Fibroblast of peridontal ligament (primary cell): ENCODE measurements around the gene PABPC1L.
"Not testable (repeated sequence)": the region's sequence is repeated elsewhere in the genome, so short reads cannot be mapped to it uniquely, and the experiment has no call there.

Experiments
- DNase-seq: peaks from one replicate; pipeline ENCODE4 v3.0.0-alpha.2; 2010; ENCODE audit errors: extremely low read depth

PABPC1L gene

GRCh38 chr20:44909872-44910689 lies at the start of gene PABPC1L:
Gene PABPC1L (plus strand): TSS chr20:44910060. CDS start chr20:44910144, 84 bp downstream.
- DNase-seq, result peak; percentile 38

GRCh38 chr20:44861531-44862006 lies 48.3 kb upstream of the PABPC1L start:
- DNase-seq, result peak; percentile 65

DNA sequence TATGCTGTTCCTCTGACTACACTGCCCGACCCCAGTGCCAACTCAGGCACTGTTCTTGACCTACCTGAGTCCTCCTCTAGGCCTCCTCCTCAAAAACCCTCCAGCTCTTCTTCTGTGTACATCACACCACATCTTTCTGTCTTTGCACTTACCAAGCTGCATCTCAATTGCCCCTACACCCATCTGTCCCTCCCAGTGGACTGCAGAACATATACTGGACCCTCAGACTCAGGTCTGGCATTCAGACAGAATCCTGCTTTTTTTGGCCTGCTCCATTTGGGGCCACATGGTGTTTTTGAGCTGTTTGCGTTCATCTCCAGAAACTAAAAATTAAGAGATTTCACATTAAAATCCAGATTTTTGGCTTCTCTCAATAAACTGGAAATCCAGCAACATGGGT lies 47.6 kb upstream of the PABPC1L start:
- no peak for DNase-seq

GRCh38 chr20:44863365-44864084 lies 46.3 kb upstream of the PABPC1L start:
- not testable (repeated sequence) for DNase-seq

GRCh38 chr20:44864493-44864892 lies 45.4 kb upstream of the PABPC1L start:
- DNase-seq, result not testable (repeated sequence)

DNA sequence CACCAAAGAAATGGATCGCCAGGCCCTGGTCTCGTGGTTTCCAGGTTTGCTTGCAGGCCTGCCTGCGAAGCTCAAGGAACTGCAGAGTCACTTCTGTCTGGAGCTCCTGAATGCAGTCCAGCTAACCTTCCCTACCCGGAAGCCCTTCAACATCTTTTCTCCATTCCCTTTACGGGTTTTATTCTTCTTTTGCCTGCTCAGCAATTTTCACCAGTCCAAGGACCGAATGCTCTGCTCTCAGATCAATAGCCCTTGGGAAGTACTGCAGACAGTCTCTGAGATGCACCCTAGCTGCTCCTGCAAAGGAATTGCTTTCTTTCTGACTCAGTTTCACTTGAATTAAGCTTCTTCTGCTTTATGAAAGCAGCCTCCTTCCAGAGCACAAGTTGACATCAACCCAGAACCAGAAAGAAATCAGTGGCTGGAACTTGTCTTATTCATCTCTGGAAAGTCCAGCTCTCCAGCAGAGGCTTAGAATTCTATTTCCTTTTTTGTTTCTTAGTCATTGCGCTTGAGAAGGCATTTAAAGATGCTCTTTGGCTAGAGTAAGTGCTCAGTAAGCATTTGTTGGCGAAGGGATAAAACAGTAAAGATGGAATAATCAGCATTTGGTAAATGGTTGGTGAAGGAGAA lies 43.0 kb upstream of the PABPC1L start:
- peak; percentile 30 for DNase-seq

GRCh38 chr20:44869471-44869870 lies 40.4 kb upstream of the PABPC1L start:
- DNase-seq, result no peak

- DNase-seq, result not testable (repeated sequence)
These were observed 27.5 kb upstream of the PABPC1L start for GRCh38 chr20:44882360-44882759.

DNA sequence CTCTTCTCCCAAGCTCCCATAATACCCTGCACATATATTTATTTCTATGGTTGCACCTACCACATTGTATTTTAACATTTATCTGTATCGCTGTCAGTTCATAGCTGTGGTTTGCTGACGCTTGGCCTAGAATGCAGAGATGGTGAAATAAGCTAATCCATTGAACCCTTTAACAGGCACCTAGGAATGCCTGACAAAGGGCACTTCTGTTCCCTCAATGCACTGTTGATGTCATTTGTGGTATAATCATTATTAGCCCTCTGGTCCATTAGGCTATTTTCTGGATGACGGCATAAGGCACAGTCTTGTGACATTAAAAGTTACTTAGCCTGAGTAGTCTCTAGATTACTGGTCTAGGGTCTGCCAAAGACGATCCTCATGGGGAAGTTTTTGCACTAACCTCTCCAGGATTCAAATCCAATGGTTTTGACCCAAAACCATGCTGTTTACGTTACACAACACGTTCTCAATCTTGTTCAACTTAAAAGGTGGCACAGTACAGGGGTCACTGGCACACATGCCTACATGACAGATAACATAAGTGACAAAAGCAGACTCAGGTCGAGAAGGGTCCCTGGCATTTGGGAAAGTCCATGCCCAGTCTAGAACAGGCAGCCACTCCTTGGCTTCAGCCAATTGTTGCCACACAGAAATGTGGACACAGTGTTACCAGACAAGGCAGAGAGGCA lies 26.5 kb upstream of the PABPC1L start:
- DNase-seq, result no peak

DNA sequence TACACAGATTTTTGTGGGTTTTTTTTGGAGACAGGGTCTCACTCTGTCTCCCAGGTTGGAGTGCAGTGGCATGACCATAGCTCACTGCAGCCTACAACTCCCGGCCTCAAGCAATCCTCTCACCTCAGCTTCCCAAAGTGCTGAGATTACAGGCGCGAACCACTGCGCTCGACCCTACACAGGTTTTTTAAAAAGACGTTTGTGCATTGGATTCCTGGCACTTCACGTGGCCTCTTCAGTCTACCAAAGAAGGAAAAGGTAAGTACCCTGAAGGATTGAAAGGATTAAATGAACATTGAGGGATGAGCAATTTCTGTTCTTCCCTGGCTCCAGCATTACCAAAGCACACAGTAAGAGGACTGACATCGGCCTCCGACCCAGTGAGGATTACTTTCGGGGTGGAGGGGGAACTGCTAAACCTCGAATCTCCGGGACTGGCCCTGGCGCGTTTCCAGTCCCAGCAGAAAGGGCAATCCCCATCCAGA lies 24.9 kb upstream of the PABPC1L start:
- DNase-seq, result no peak

GRCh38 chr20:44885392-44886265 lies 24.2 kb upstream of the PABPC1L start, which contains the start of gene YWHAB:
Gene YWHAB (plus strand): TSS chr20:44885705. CDS start chr20:44901534, 15,829 bp downstream.
- DNase-seq, result peak; percentile 93

- DNase-seq, result no peak
These were observed 23.6 kb upstream of the PABPC1L start for GRCh38 chr20:44886266-44886651.

GRCh38 chr20:44886828-44887227 lies 23.0 kb upstream of the PABPC1L start:
- DNase-seq, result no peak

DNA sequence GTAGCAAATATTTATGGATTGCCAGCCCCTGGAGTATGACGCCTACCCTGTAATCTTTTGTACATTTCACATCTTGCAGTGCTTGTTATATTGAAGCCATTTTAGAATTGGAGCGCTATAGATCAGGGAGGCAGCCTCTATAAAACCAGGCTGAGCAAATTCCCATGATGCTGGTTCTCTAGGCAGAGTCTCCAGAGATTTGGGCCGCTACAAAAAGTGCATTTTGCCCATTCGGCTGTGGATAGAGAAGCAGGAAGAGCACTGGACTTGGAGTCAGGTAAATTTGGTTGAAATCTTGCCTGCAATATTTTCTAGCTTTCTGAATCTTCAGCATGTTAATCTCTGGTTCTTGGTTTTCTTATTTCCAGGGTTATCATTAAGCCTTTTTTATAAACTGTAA lies 22.4 kb upstream of the PABPC1L start:
- DNase-seq, result no peak

DNA sequence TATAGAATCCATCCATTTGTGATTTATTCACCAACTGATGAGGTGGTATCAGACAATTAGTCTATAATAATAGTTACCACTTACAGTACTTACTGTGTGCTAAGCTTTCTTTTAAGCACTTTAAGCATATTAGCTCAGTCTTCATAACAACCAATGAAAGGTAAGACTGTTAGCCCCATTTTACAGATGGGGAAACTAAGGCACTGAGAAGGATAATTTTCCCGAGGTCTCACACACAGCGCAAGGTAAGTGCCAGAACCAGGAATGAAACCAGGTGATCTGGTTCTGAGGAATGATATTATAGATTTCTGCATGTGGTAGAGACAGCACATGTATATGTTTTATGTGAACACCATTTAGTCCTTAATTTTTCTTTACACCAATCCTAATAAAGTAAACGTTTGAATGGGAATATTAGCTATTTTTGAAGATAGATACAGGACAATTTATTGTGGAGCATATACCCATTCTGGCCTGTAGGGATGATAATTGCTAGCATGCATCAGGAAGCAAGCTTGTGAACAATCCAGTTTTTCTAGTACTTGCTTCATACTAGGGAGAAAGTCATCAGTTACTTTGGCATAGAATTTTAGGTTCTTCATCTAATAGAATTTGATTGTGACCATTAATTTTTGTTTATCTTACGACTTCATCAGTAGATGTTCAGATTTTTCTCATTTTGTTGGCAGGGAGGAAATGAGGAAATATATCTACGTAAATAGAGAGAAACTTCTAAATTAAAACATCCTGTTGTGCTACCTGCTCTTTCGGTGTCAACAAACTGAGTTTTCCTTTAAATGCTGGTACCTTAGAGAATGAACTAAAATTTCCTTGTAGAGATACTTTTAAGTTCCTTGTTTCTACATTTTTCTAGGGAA lies 21.4 kb upstream of the PABPC1L start:
- DNase-seq, result peak; percentile 36

GRCh38 chr20:44891826-44892225 lies 18.0 kb upstream of the PABPC1L start:
- no peak for DNase-seq

- DNase-seq, result no peak
These were observed 14.9 kb upstream of the PABPC1L start for GRCh38 chr20:44894959-44895358.

GRCh38 chr20:44896583-44896982 lies 13.3 kb upstream of the PABPC1L start:
- peak; percentile 60 for DNase-seq

DNA sequence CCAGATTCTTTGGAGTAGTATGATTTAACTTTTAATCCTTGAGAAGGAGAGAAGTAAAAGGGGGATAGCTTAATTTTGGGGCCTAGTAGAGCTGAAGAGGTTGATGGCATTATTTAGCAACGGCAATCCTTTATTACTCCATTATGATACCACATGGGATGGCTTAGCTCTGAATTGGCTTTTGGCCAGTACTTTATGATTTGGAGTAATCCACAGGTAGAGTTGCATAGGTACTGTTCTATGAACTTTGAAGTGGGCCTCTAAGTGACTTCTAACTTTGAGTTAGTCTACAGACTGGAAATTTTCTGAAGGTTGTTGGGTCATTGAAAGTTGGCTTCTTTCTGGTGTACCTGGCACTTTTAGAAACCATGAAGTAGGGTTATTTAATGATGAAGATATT lies 12.7 kb upstream of the PABPC1L start:
- DNase-seq, result no peak
